Fibroblast of lung (primary cell): ENCODE data around the gene SCLT1.

Source experiments
- EZH2 ChIP-seq: IDR thresholded peaks from 2 replicates; pipeline ENCODE4 v1.5.1; 2012; ENCODE audit warnings: low read length, control low read depth, mild to moderate bottlenecking; ENCODE audit errors: missing control alignments
- TF ChIP-seq, protein P1 (sequence below), 2 donors: IDR thresholded peaks in 1 of 2; conservative IDR thresholded peaks in 1 of 2; 1 replicate in 1 of 2; 2 replicates in 1 of 2; pipeline ENCODE4 v1.5.1; 2011 to 2012; ENCODE audit warnings: low read length in 2 of 2, control low read depth in 1 of 2, inconsistent platforms in 1 of 2, low read depth in 1 of 2, mild to moderate bottlenecking in 1 of 2

- TF ChIP-seq, protein P1, sequence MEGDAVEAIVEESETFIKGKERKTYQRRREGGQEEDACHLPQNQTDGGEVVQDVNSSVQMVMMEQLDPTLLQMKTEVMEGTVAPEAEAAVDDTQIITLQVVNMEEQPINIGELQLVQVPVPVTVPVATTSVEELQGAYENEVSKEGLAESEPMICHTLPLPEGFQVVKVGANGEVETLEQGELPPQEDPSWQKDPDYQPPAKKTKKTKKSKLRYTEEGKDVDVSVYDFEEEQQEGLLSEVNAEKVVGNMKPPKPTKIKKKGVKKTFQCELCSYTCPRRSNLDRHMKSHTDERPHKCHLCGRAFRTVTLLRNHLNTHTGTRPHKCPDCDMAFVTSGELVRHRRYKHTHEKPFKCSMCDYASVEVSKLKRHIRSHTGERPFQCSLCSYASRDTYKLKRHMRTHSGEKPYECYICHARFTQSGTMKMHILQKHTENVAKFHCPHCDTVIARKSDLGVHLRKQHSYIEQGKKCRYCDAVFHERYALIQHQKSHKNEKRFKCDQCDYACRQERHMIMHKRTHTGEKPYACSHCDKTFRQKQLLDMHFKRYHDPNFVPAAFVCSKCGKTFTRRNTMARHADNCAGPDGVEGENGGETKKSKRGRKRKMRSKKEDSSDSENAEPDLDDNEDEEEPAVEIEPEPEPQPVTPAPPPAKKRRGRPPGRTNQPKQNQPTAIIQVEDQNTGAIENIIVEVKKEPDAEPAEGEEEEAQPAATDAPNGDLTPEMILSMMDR (conservative IDR thresholded peaks at IDR 0.05 in 1 of 2, IDR thresholded peaks at IDR 0.05 in 1 of 2; ENCODE audit: low read depth in 1 of 2, low read length in 2 of 2) = no peak
- no peak for TF ChIP-seq EZH2
Measured at GRCh38 chr4:128913228-128913627, 180.1 kb downstream of the SCLT1 start.
